A549 (cell line): ENCODE data around the gene SLC6A20. TPM values are rescaled to one million over a fixed set of nuclear protein-coding genes. Genes with fewer than 3 reads are reported as not detected.

ENCODE experiments used
- ATAC-seq, 2 experiments: fragments of 200-7000 bp in 1 of 2; fragments of >200 bp in 1 of 2; cut with Nextera tagmentation in 1 of 2; cut with Tn5 transposase in 1 of 2; 3 replicates each; pipeline versions ENCODE4 v1.8.0 to v1.9.1; 2018 to 2020; ENCODE audit warnings: mild to moderate bottlenecking in 1 of 2, moderate library complexity in 1 of 2
- CTCF ChIA-PET: fragments of 300-600 bp; sonication (Branson Sonifier 250); formaldehyde crosslinking; extraction: SDS; loops from one replicate; lab custom pipeline; 2021; ENCODE audit warnings: antibody characterized with exemption, inconsistent platforms; lab: Yijun Ruan, JAX
- POLR2A ChIA-PET: fragments of 350-600 bp; formaldehyde crosslinking; extraction: SDS; loops from one replicate; lab custom pipeline; 2021; ENCODE audit warnings: antibody characterized with exemption, inconsistent platforms; lab: Yijun Ruan, JAX
- DNase-seq, 2 experiments: peaks; one replicate each; pipeline versions ENCODE4 v3.0.0 to v3.0.0-alpha.2; 2011 to 2016; ENCODE audit warnings: low read depth in 1 of 2, low spot score in 1 of 2
- FAIRE-seq: peaks from 2 replicates; lab custom pipeline; 2011; peaks lifted over from hg19 to GRCh38; lab: Jason Lieb, UNC
- H3K27ac ChIP-seq, 2 experiments: fragments of >200 bp; sonication (Bioruptor Twin); formaldehyde crosslinking; 3 replicates each; pipeline ENCODE4 v1.5.1; 2016 to 2017
- H3K4me1 ChIP-seq: fragments of >200 bp; sonication (Bioruptor Twin); formaldehyde crosslinking; 3 replicates; pipeline ENCODE4 v1.6.1; 2016
- H3K4me2 ChIP-seq: fragments of >200 bp; sonication (Bioruptor Twin); formaldehyde crosslinking; 3 replicates; pipeline ENCODE4 v1.6.1; 2016
- H3K4me3 ChIP-seq: fragments of >200 bp; sonication (Bioruptor Twin); formaldehyde crosslinking; 3 replicates; pipeline ENCODE4 v1.5.1; 2016
- H3K9me3 ChIP-seq: fragments of >200 bp; sonication (Bioruptor Twin); formaldehyde crosslinking; 3 replicates; pipeline ENCODE4 v1.6.1; 2016
- ATOH8 ChIP-seq: fragments of 250-450 bp; sonication (Bioruptor Pico); IDR thresholded peaks from 2 replicates; pipeline ENCODE4 v1.5.0; 2020; ENCODE audit warnings: low read depth, mild to moderate bottlenecking, moderate library complexity
- BHLHE40 ChIP-seq: IDR thresholded peaks from 2 replicates; pipeline ENCODE4 v1.6.1; 2012; ENCODE audit warnings: low read depth, low read length, inconsistent platforms
- CBX2 ChIP-seq: fragments of 200-600 bp; sonication (generic); IDR thresholded peaks from 2 replicates; pipeline ENCODE4 v1.6.1; 2016; ENCODE audit warnings: low read depth, mild to moderate bottlenecking, borderline replicate concordance
- CBX8 ChIP-seq: fragments of 200-600 bp; sonication (generic); IDR thresholded peaks from 2 replicates; pipeline ENCODE4 v1.6.1; 2016
- CHD2 ChIP-seq: fragments of 150-350 bp; IDR thresholded peaks from 2 replicates; pipeline ENCODE4 v1.6.1; 2014; ENCODE audit warnings: low read length; ENCODE audit not compliant: partially characterized antibody
- CHD4 ChIP-seq: fragments of 200-600 bp; sonication (generic); IDR thresholded peaks from 2 replicates; pipeline ENCODE4 v1.6.1; 2016; ENCODE audit warnings: antibody characterized with exemption, mild to moderate bottlenecking, borderline replicate concordance
- EHF ChIP-seq: fragments of 250-450 bp; sonication (Bioruptor Pico); IDR thresholded peaks from 2 replicates; pipeline ENCODE4 v1.5.0; 2020; ENCODE audit warnings: mild to moderate bottlenecking
- ELK1 ChIP-seq: fragments of 150-350 bp; IDR thresholded peaks from 2 replicates; pipeline ENCODE4 v1.6.1; 2014; ENCODE audit warnings: low read depth, mild to moderate bottlenecking, low read length
- EP300 ChIP-seq, 2 experiments: fragments of >200 bp; sonication (Bioruptor Twin); formaldehyde crosslinking; IDR thresholded peaks; 2 replicates in 1 of 2; 3 replicates in 1 of 2; pipeline ENCODE4 v1.6.1; 2016 to 2017
- FOSB ChIP-seq: fragments of 250-450 bp; sonication (Bioruptor Pico); IDR thresholded peaks from 2 replicates; pipeline ENCODE4 v1.5.0; 2020; ENCODE audit warnings: mild to moderate bottlenecking, moderate library complexity
- GATA3 ChIP-seq: IDR thresholded peaks from 2 replicates; pipeline ENCODE4 v1.6.1; 2012; ENCODE audit warnings: borderline replicate concordance
- HOXB5 ChIP-seq: fragments of 250-450 bp; sonication (Bioruptor Pico); IDR thresholded peaks from 2 replicates; pipeline ENCODE4 v1.5.0; 2020; ENCODE audit warnings: mild to moderate bottlenecking, moderate library complexity
- JUN ChIP-seq, 2 experiments: fragments of >200 bp; sonication (Bioruptor Twin); formaldehyde crosslinking; IDR thresholded peaks; 2 replicates in 1 of 2; 3 replicates in 1 of 2; pipeline ENCODE4 v1.6.1; 2016 to 2017
- MYC ChIP-seq: IDR thresholded peaks from 2 replicates; pipeline ENCODE4 v1.6.1; 2012; ENCODE audit warnings: mild to moderate bottlenecking, inconsistent platforms, low read length, improper control_type of control experiment, borderline replicate concordance
- NR3C1 ChIP-seq: fragments of >200 bp; sonication (Bioruptor Twin); formaldehyde crosslinking; IDR thresholded peaks from 3 replicates; pipeline ENCODE4 v1.6.1; 2017
- PBX3 ChIP-seq: IDR thresholded peaks from 2 replicates; pipeline ENCODE4 v1.6.1; 2012
- PHF8 ChIP-seq: fragments of 200-600 bp; sonication (generic); IDR thresholded peaks from 2 replicates; pipeline ENCODE4 v1.6.1; 2016; ENCODE audit warnings: low read depth, mild to moderate bottlenecking, antibody characterized with exemption, moderate library complexity, borderline replicate concordance
- POLR2A ChIP-seq: IDR thresholded peaks from 2 replicates; pipeline ENCODE4 v1.6.1; 2012; ENCODE audit warnings: mild to moderate bottlenecking, low read length
- RFX5 ChIP-seq: fragments of 450-650 bp; IDR thresholded peaks from 2 replicates; pipeline ENCODE4 v1.7.1; 2014; ENCODE audit warnings: antibody characterized with exemption, mild to moderate bottlenecking, moderate library complexity
- SMC3 ChIP-seq: fragments of >200 bp; sonication (Bioruptor Twin); formaldehyde crosslinking; IDR thresholded peaks from 3 replicates; pipeline ENCODE4 v1.6.1; 2018; ENCODE audit warnings: inconsistent platforms
- TP53 ChIP-seq: fragments of 250-450 bp; sonication (Bioruptor Pico); IDR thresholded peaks from 2 replicates; pipeline ENCODE4 v1.5.0; 2021; ENCODE audit warnings: mild to moderate bottlenecking, moderate library complexity
- USF2 ChIP-seq: fragments of 450-650 bp; IDR thresholded peaks from 2 replicates; pipeline ENCODE4 v1.6.1; 2014; ENCODE audit warnings: antibody characterized with exemption
- ZFP36 ChIP-seq: fragments of 450-650 bp; IDR thresholded peaks from 2 replicates; pipeline ENCODE4 v1.6.1; 2014; ENCODE audit warnings: borderline replicate concordance; ENCODE audit not compliant: partially characterized antibody
- WGBS: methylation state at CpG from one replicate; pipeline ENCODE4 v1.1.6; 2017; ENCODE audit errors: missing lambda C conversion rate; 5-methylcytosine and 5-hydroxymethylcytosine counted together
- polyA plus RNA-seq, 4 experiments: library from polyadenylated mRNA; depleted of rRNA in 3 of 4; stranded (reverse); fragments of >200 nt; fragmentation: RNase III in 1 of 4; extraction: RNeasy Plus Mini Kit Qiagen cat#74134 plus additional on column Dnase treatment in 1 of 4; gene quantifications; 2 replicates in 3 of 4; 3 replicates in 1 of 4; pipeline ENCODE4 v1.2.3, GENCODE V29; 2011 to 2017
- TF ChIP-seq, protein P1 (sequence below): fragments of 200-600 bp; sonication (generic); IDR thresholded peaks from 2 replicates; pipeline ENCODE4 v1.6.1; 2016; ENCODE audit warnings: antibody characterized with exemption, mild to moderate bottlenecking, moderate library complexity
- TF ChIP-seq, protein P2 (sequence below): fragments of >200 bp; sonication (Bioruptor Twin); formaldehyde crosslinking; IDR thresholded peaks from 3 replicates; pipeline ENCODE4 v1.5.1; 2016

The SLC6A20 gene
- polyA plus RNA-seq, 2 of the 4 experiments (the other 2 are of a cell fraction): not detected

DNA sequence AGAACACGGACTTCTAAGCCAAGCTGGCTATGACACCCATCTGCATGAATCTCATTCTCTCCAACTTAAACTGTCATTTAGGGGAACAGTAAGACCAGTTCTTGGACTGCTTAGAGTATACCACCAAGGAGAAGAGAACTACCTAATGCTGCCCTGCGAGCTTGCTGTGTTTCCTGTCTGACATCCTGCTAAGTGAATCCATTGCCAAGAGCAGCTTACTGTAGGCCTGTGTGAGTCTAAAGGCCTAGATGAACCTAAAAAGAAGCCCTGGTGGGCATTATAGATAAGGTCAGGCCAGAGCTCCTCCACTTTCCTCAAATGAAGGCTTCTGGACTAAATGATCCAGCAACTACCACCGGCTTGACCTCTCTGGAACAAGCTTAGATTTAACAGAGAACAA, 30.6 kb upstream of the SLC6A20 start:
- Histone ChIP-seq H3K27ac (no peak overlapping the region), H3K4me3 (no peak overlapping the region), H3K4me1 (no peaks in the 10 kb centered on the region)
- no peak for FAIRE-seq
- CTCF ChIA-PET: no interaction called here
- POLR2A ChIA-PET: no interaction called here
- WGBS: 89% methylated on average over 2 of the region's 3 CpGs
- TF ChIP-seq HOXB5 (CRISPR knock-in tag): no peak
- no peak for TF ChIP-seq SMC3
- no peak for TF ChIP-seq EP300 (IDR thresholded peaks at IDR 0.05)
- TF ChIP-seq, protein P1, sequence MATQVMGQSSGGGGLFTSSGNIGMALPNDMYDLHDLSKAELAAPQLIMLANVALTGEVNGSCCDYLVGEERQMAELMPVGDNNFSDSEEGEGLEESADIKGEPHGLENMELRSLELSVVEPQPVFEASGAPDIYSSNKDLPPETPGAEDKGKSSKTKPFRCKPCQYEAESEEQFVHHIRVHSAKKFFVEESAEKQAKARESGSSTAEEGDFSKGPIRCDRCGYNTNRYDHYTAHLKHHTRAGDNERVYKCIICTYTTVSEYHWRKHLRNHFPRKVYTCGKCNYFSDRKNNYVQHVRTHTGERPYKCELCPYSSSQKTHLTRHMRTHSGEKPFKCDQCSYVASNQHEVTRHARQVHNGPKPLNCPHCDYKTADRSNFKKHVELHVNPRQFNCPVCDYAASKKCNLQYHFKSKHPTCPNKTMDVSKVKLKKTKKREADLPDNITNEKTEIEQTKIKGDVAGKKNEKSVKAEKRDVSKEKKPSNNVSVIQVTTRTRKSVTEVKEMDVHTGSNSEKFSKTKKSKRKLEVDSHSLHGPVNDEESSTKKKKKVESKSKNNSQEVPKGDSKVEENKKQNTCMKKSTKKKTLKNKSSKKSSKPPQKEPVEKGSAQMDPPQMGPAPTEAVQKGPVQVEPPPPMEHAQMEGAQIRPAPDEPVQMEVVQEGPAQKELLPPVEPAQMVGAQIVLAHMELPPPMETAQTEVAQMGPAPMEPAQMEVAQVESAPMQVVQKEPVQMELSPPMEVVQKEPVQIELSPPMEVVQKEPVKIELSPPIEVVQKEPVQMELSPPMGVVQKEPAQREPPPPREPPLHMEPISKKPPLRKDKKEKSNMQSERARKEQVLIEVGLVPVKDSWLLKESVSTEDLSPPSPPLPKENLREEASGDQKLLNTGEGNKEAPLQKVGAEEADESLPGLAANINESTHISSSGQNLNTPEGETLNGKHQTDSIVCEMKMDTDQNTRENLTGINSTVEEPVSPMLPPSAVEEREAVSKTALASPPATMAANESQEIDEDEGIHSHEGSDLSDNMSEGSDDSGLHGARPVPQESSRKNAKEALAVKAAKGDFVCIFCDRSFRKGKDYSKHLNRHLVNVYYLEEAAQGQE: no peak
- no peak for TF ChIP-seq PBX3
- TF ChIP-seq CBX8: no peak
- no peak for TF ChIP-seq CHD4
- no peak for TF ChIP-seq ELK1
- TF ChIP-seq ATOH8 (CRISPR knock-in tag): no peak
- no peak for TF ChIP-seq FOSB (CRISPR knock-in tag)
- TF ChIP-seq GATA3: no peak
- TF ChIP-seq BHLHE40: no peak
- TF ChIP-seq TP53 (CRISPR knock-in tag): no peak
- TF ChIP-seq CBX2: no peak
- no peak for TF ChIP-seq MYC
- TF ChIP-seq, protein P2, sequence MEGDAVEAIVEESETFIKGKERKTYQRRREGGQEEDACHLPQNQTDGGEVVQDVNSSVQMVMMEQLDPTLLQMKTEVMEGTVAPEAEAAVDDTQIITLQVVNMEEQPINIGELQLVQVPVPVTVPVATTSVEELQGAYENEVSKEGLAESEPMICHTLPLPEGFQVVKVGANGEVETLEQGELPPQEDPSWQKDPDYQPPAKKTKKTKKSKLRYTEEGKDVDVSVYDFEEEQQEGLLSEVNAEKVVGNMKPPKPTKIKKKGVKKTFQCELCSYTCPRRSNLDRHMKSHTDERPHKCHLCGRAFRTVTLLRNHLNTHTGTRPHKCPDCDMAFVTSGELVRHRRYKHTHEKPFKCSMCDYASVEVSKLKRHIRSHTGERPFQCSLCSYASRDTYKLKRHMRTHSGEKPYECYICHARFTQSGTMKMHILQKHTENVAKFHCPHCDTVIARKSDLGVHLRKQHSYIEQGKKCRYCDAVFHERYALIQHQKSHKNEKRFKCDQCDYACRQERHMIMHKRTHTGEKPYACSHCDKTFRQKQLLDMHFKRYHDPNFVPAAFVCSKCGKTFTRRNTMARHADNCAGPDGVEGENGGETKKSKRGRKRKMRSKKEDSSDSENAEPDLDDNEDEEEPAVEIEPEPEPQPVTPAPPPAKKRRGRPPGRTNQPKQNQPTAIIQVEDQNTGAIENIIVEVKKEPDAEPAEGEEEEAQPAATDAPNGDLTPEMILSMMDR: no peak
- TF ChIP-seq NR3C1: no peak
- no peak for TF ChIP-seq JUN (IDR thresholded peaks at IDR 0.05)
- TF ChIP-seq, all 56 proteins: peak for 0
- ATAC-seq (no peak), DNase-seq (no peak)
- Histone ChIP-seq H3K9me3 (no peaks in the 10 kb centered on the region), H3K4me2 (no peak overlapping the region)

DNA sequence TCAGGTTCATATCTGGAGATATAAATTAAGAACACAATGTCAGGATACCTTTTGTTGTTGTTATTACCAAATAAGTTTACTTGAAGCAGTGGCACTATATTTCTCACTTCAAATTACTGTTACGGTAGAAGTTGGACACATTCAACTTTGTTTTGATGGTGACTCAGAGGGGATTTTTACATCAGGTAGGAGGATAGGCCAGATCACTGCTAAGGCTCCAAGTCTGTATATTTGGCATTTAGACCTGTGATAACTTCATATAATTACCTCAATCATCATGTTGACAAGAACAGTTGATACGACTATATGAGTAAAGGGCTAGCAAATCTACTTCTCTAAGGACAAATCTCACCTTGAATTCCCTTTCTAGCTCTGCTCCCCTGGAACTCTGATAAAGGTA, 30.0 kb upstream of the SLC6A20 start:
- whole genome bisulfite sequencing: 57% methylated on average over 2 of the region's 2 CpGs
- CTCF ChIA-PET: interaction anchor here (1.6 kb wide), 1 partner anchor 64 kb away, joined by 7 read pairs; no protein-coding TSS in a partner anchor
- no peak overlapping the region for H3K4me3 ChIP-seq
- POLR2A ChIA-PET: no interaction called here
- H3K4me1 ChIP-seq: no peaks in the 10 kb centered on the region
- TF ChIP-seq CHD2 (no peak), SMC3 (no peak), ZFP36 (no peak), RFX5 (no peak), CBX2 (no peak), EHF (CRISPR knock-in tag) (no peak), PHF8 (no peak), POLR2A (no peak), FOSB (CRISPR knock-in tag) (no peak), MYC (no peak), USF2 (no peak)
- TF ChIP-seq, protein P2: no peak
- ATAC-seq (no peak), FAIRE-seq (no peak), DNase-seq (no peak)
- H3K4me2 ChIP-seq: no peak overlapping the region
- no peaks in the 10 kb centered on the region for H3K9me3 ChIP-seq
- H3K27ac ChIP-seq: no peak overlapping the region
